ENCODE measurements around the gene GABBR2. TPM values are rescaled to one million over a fixed set of nuclear protein-coding genes. Genes with fewer than 3 reads are reported as not detected.

GABBR2 gene
- total RNA-seq, 4 donors from 2014 or later = 0.32 to 1.7 TPM; not detected in 2

- no peak for TF ChIP-seq POLR2AphosphoS5 (IDR thresholded peaks at IDR 0.05)
- TF ChIP-seq EP300 (IDR thresholded peaks at IDR 0.05) = no peak
- TF ChIP-seq, protein P1, sequence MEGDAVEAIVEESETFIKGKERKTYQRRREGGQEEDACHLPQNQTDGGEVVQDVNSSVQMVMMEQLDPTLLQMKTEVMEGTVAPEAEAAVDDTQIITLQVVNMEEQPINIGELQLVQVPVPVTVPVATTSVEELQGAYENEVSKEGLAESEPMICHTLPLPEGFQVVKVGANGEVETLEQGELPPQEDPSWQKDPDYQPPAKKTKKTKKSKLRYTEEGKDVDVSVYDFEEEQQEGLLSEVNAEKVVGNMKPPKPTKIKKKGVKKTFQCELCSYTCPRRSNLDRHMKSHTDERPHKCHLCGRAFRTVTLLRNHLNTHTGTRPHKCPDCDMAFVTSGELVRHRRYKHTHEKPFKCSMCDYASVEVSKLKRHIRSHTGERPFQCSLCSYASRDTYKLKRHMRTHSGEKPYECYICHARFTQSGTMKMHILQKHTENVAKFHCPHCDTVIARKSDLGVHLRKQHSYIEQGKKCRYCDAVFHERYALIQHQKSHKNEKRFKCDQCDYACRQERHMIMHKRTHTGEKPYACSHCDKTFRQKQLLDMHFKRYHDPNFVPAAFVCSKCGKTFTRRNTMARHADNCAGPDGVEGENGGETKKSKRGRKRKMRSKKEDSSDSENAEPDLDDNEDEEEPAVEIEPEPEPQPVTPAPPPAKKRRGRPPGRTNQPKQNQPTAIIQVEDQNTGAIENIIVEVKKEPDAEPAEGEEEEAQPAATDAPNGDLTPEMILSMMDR (IDR thresholded peaks at IDR 0.05) = no peak
- no peak for TF ChIP-seq POLR2A (IDR thresholded peaks at IDR 0.05)
- WGBS = 77% methylated on average over 6 of the region's 6 CpGs
- no peaks in the 10 kb centered on the region for H3K36me3 ChIP-seq
Measured at GRCh38 chr9:98409719-98410118, 299.0 kb downstream of the GABBR2 start.

DNA sequence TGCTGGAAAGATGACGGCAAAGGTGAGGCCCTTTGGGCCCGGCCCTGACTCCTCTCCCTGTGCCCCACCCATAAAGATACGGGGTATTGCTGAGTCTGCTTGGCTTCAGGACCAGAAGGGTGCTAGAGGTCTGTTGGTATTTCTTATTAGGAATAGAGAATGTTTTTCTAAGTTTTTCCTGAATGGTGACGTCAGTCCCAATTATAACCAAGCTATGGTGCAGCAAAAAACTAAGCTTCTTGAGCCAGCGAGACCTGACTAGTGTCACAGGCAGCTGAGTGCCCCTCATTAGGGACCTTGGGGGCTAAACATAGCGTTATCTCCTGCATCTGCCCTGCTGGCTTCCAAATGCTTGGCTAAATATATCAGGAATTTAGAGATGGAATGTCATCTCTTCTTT is 302.3 kb downstream of the GABBR2 start:
- H3K4me1 ChIP-seq = no peaks in the 10 kb centered on the region
- no peak overlapping the region for H3K4me3 ChIP-seq
- H3K27ac ChIP-seq = no peak overlapping the region
- no peaks in the 10 kb centered on the region for H3K9me3 ChIP-seq
- H3K36me3 ChIP-seq = no peaks in the 10 kb centered on the region
- peaks cover 5% of the 10 kb centered on the region for H3K27me3 ChIP-seq
- no peak for DNase-seq (ENCODE audit: low spot score in 2 of 2)
- TF ChIP-seq, protein P1 (IDR thresholded peaks at IDR 0.05) = no peak
- TF ChIP-seq POLR2AphosphoS5 (IDR thresholded peaks at IDR 0.05) (no peak), EP300 (IDR thresholded peaks at IDR 0.05) (no peak), POLR2A (IDR thresholded peaks at IDR 0.05) (no peak)
- WGBS = 67% methylated on average over 6 of the region's 6 CpGs

More at GRCh38 chr9:98409719-98410118, 299.0 kb downstream of the GABBR2 start:
- DNase-seq (ENCODE audit: low spot score in 2 of 2) = no peak
- Histone ChIP-seq H3K9me3 (no peaks in the 10 kb centered on the region), H3K27ac (no peak overlapping the region), H3K4me1 (no peaks in the 10 kb centered on the region), H3K4me3 (no peak overlapping the region), H3K27me3 (no peaks in the 10 kb centered on the region)

DNA sequence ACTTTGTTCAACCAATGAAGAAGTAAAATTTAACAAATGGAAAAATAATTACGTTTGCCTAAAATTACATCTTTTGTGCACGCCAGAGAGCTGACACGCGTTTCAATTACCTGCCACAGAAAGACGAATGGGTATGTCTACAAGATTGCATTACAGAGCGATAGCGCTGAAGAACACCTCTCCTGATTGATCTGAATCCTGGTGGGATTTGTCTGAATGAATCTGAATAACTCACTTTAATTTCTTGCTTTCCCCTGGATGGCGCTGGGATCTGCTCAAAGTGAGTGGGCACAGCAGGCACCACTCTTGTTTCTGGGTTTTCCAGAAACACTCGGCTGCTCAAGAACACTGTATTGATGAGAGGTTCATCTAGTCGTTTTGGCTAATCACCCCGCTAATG is 304.5 kb downstream of the GABBR2 start:
- Histone ChIP-seq H3K4me1 (no peaks in the 10 kb centered on the region), H3K27ac (no peak overlapping the region)

GRCh38 chr9:98403715-98404114 is 305.0 kb downstream of the GABBR2 start:
- Histone ChIP-seq H3K4me3 (no peak overlapping the region), H3K27me3 (peaks cover 8% of the 10 kb centered on the region), H3K9me3 (no peaks in the 10 kb centered on the region), H3K36me3 (no peaks in the 10 kb centered on the region), H3K4me1 (no peaks in the 10 kb centered on the region), H3K27ac (no peak overlapping the region)
- DNase-seq (ENCODE audit: low spot score in 2 of 2) = no peak
- TF ChIP-seq EP300 (IDR thresholded peaks at IDR 0.05) = no peak
- 91% methylated on average over 6 of the region's 6 CpGs for WGBS

More for the DNA sequence above, 304.5 kb downstream of the GABBR2 start:
- no peak overlapping the region for H3K4me3 ChIP-seq
- no peaks in the 10 kb centered on the region for H3K36me3 ChIP-seq
- 78% methylated on average over 11 of the region's 11 CpGs for WGBS
- TF ChIP-seq, protein P1 (IDR thresholded peaks at IDR 0.05) = no peak
- TF ChIP-seq POLR2A (IDR thresholded peaks at IDR 0.05) (no peak), POLR2AphosphoS5 (IDR thresholded peaks at IDR 0.05) (no peak), EP300 (IDR thresholded peaks at IDR 0.05) (no peak)
- H3K9me3 ChIP-seq = no peaks in the 10 kb centered on the region
- peaks cover 5% of the 10 kb centered on the region for H3K27me3 ChIP-seq
- no peak for DNase-seq (ENCODE audit: low spot score in 2 of 2)

DNA sequence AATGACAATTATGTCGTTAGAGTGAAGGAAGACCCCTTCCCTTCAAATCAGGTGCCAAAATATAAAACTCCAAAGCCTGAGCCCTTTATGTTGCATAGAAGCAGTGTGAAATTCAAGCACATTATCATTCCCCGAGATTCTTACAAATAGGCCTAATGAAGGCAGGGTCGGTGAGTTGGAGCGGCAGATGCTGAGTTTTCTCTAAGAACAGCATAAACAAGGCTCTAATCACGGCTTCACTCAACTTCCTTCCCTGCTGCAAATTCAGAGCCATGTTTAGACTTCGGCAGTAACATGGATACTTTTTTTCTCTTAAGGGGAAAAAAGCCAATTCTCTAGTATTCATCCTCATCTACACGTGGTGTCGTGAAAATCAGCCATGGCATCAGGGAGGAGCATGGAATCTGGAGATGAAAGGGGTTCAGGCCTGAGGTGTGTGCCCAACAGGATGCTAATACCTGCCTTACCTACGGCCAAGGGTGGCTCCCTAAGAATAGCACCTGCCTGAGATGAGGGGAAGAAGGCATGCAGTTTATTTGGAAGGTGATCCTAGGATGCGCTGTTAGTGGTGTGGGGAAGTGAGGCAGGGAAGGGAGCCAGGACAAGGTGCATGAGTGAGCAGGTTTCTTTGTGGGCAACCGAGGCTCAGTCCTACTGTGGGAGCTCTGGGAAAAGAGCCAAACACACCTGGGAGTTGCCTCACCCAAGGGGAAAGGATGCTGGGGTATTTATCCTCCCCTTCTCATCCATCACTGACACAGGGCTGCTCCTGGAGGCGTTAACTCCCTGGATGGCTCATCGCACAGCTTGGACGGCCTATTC is 306.5 kb downstream of the GABBR2 start:
- 58% methylated on average over 11 of the region's 14 CpGs for WGBS
- TF ChIP-seq POLR2A (IDR thresholded peaks at IDR 0.05) (no peak), POLR2AphosphoS5 (IDR thresholded peaks at IDR 0.05) (no peak), EP300 (IDR thresholded peaks at IDR 0.05) (no peak)
- TF ChIP-seq, protein P1 (IDR thresholded peaks at IDR 0.05) = no peak
- Histone ChIP-seq H3K27me3 (peaks cover 9% of the 10 kb centered on the region), H3K4me3 (no peak overlapping the region), H3K27ac (no peak overlapping the region), H3K36me3 (no peaks in the 10 kb centered on the region), H3K9me3 (no peaks in the 10 kb centered on the region), H3K4me1 (no peaks in the 10 kb centered on the region)
- DNase-seq (ENCODE audit: low spot score in 2 of 2) = no peak

Measured in suprapubic skin (tissue), 4 donors.